A549 (cell line): ENCODE results near the gene GGT5. TPM values are rescaled to one million over a fixed set of nuclear protein-coding genes. Genes with fewer than 3 reads are reported as not detected.

Experiments
- ATAC-seq, 2 experiments: fragments of 200-7000 bp in 1 of 2; fragments of >200 bp in 1 of 2; cut with Nextera tagmentation in 1 of 2; cut with Tn5 transposase in 1 of 2; 3 replicates each; pipeline versions ENCODE4 v1.8.0 to v1.9.1; 2018 to 2020; ENCODE audit warnings: mild to moderate bottlenecking in 1 of 2, moderate library complexity in 1 of 2
- CTCF ChIA-PET: fragments of 300-600 bp; sonication (Branson Sonifier 250); formaldehyde crosslinking; extraction: SDS; loops from one replicate; lab custom pipeline; 2021; ENCODE audit warnings: antibody characterized with exemption, inconsistent platforms; lab: Yijun Ruan, JAX
- POLR2A ChIA-PET: fragments of 350-600 bp; formaldehyde crosslinking; extraction: SDS; loops from one replicate; lab custom pipeline; 2021; ENCODE audit warnings: antibody characterized with exemption, inconsistent platforms; lab: Yijun Ruan, JAX
- DNase-seq, 2 experiments: peaks; one replicate each; pipeline versions ENCODE4 v3.0.0 to v3.0.0-alpha.2; 2011 to 2016; ENCODE audit warnings: low read depth in 1 of 2, low spot score in 1 of 2
- FAIRE-seq: peaks from 2 replicates; lab custom pipeline; 2011; peaks lifted over from hg19 to GRCh38; lab: Jason Lieb, UNC
- H3K27ac ChIP-seq, 2 experiments: fragments of >200 bp; sonication (Bioruptor Twin); formaldehyde crosslinking; 3 replicates each; pipeline ENCODE4 v1.5.1; 2016 to 2017
- H3K4me1 ChIP-seq: fragments of >200 bp; sonication (Bioruptor Twin); formaldehyde crosslinking; 3 replicates; pipeline ENCODE4 v1.6.1; 2016
- H3K4me2 ChIP-seq: fragments of >200 bp; sonication (Bioruptor Twin); formaldehyde crosslinking; 3 replicates; pipeline ENCODE4 v1.6.1; 2016
- H3K4me3 ChIP-seq: fragments of >200 bp; sonication (Bioruptor Twin); formaldehyde crosslinking; 3 replicates; pipeline ENCODE4 v1.5.1; 2016
- H3K9me3 ChIP-seq: fragments of >200 bp; sonication (Bioruptor Twin); formaldehyde crosslinking; 3 replicates; pipeline ENCODE4 v1.6.1; 2016
- BHLHE40 ChIP-seq: IDR thresholded peaks from 2 replicates; pipeline ENCODE4 v1.6.1; 2012; ENCODE audit warnings: low read depth, low read length, inconsistent platforms
- CBX2 ChIP-seq: fragments of 200-600 bp; sonication (generic); IDR thresholded peaks from 2 replicates; pipeline ENCODE4 v1.6.1; 2016; ENCODE audit warnings: low read depth, mild to moderate bottlenecking, borderline replicate concordance
- CBX8 ChIP-seq: fragments of 200-600 bp; sonication (generic); IDR thresholded peaks from 2 replicates; pipeline ENCODE4 v1.6.1; 2016
- ESRRA ChIP-seq: fragments of 150-350 bp; IDR thresholded peaks from 2 replicates; pipeline ENCODE4 v1.6.1; 2014; ENCODE audit warnings: mild to moderate bottlenecking, low read length, borderline replicate concordance
- FOXS1 ChIP-seq: fragments of 250-450 bp; sonication (Bioruptor Pico); IDR thresholded peaks from 2 replicates; pipeline ENCODE4 v1.5.0; 2020; ENCODE audit warnings: mild to moderate bottlenecking, moderate library complexity
- HOXB13 ChIP-seq: fragments of 250-450 bp; sonication (Bioruptor Pico); IDR thresholded peaks from 2 replicates; pipeline ENCODE4 v1.5.0; 2020; ENCODE audit warnings: low read depth, mild to moderate bottlenecking, moderate library complexity
- JUN ChIP-seq, 2 experiments: fragments of >200 bp; sonication (Bioruptor Twin); formaldehyde crosslinking; IDR thresholded peaks; 2 replicates in 1 of 2; 3 replicates in 1 of 2; pipeline ENCODE4 v1.6.1; 2016 to 2017
- JUNB ChIP-seq: fragments of >200 bp; sonication (Bioruptor Twin); formaldehyde crosslinking; IDR thresholded peaks from 2 replicates; pipeline ENCODE4 v1.6.1; 2016
- MAZ ChIP-seq: fragments of 150-350 bp; IDR thresholded peaks from 2 replicates; pipeline ENCODE4 v1.6.1; 2014; ENCODE audit warnings: antibody characterized with exemption, low read depth, low read length, borderline replicate concordance
- MYC ChIP-seq: IDR thresholded peaks from 2 replicates; pipeline ENCODE4 v1.6.1; 2012; ENCODE audit warnings: mild to moderate bottlenecking, inconsistent platforms, low read length, improper control_type of control experiment, borderline replicate concordance
- NFE2L2 ChIP-seq: fragments of 150-350 bp; conservative IDR thresholded peaks from 2 replicates; pipeline ENCODE4 v1.6.1; 2014; ENCODE audit warnings: low read length
- RARB ChIP-seq: fragments of 250-450 bp; sonication (Bioruptor Pico); IDR thresholded peaks from 2 replicates; pipeline ENCODE4 v1.8.0; 2021; ENCODE audit warnings: mild to moderate bottlenecking, moderate library complexity
- RCOR1 ChIP-seq: fragments of 150-350 bp; IDR thresholded peaks from 2 replicates; pipeline ENCODE4 v1.6.1; 2014; ENCODE audit warnings: antibody characterized with exemption, low read length, low read depth
- TFCP2L1 ChIP-seq: fragments of 250-450 bp; sonication (Bioruptor Pico); IDR thresholded peaks from 2 replicates; pipeline ENCODE4 v1.5.0; 2021; ENCODE audit warnings: mild to moderate bottlenecking
- ZC3H11A ChIP-seq: fragments of 450-650 bp; IDR thresholded peaks from 2 replicates; pipeline ENCODE4 v1.6.1; 2014; ENCODE audit warnings: antibody characterized with exemption, mild to moderate bottlenecking
- ZNF302 ChIP-seq: fragments of 250-450 bp; sonication (Bioruptor Pico); IDR thresholded peaks from 2 replicates; pipeline ENCODE4 v1.9.0; 2021; ENCODE audit warnings: inconsistent platforms, mild to moderate bottlenecking, moderate library complexity
- WGBS: methylation state at CpG from one replicate; pipeline ENCODE4 v1.1.6; 2017; ENCODE audit errors: missing lambda C conversion rate; 5-methylcytosine and 5-hydroxymethylcytosine counted together
- polyA plus RNA-seq, 4 experiments: library from polyadenylated mRNA; depleted of rRNA in 3 of 4; stranded (reverse); fragments of >200 nt; fragmentation: RNase III in 1 of 4; extraction: RNeasy Plus Mini Kit Qiagen cat#74134 plus additional on column Dnase treatment in 1 of 4; gene quantifications; 2 replicates in 3 of 4; 3 replicates in 1 of 4; pipeline ENCODE4 v1.2.3, GENCODE V29; 2011 to 2017
- TF ChIP-seq, protein P1 (sequence below): IDR thresholded peaks from 2 replicates; pipeline ENCODE4 v1.6.1; 2012
- TF ChIP-seq, protein P2 (sequence below): fragments of 250-450 bp; sonication (Bioruptor Pico); IDR thresholded peaks from 2 replicates; pipeline ENCODE4 v1.5.0; 2020; ENCODE audit warnings: low read depth, mild to moderate bottlenecking, moderate library complexity
- TF ChIP-seq, protein P3 (sequence below): fragments of >200 bp; sonication (Bioruptor Twin); formaldehyde crosslinking; IDR thresholded peaks from 2 replicates; pipeline ENCODE4 v1.6.1; 2016
- TF ChIP-seq, protein P4 (sequence below): fragments of 450-650 bp; IDR thresholded peaks from 2 replicates; pipeline ENCODE4 v1.6.1; 2014; ENCODE audit warnings: antibody characterized with exemption

Gene GGT5
- polyA plus RNA-seq, 2 of the 4 experiments (the other 2 are of a cell fraction) = 2.5 to 3.1 TPM

DNA sequence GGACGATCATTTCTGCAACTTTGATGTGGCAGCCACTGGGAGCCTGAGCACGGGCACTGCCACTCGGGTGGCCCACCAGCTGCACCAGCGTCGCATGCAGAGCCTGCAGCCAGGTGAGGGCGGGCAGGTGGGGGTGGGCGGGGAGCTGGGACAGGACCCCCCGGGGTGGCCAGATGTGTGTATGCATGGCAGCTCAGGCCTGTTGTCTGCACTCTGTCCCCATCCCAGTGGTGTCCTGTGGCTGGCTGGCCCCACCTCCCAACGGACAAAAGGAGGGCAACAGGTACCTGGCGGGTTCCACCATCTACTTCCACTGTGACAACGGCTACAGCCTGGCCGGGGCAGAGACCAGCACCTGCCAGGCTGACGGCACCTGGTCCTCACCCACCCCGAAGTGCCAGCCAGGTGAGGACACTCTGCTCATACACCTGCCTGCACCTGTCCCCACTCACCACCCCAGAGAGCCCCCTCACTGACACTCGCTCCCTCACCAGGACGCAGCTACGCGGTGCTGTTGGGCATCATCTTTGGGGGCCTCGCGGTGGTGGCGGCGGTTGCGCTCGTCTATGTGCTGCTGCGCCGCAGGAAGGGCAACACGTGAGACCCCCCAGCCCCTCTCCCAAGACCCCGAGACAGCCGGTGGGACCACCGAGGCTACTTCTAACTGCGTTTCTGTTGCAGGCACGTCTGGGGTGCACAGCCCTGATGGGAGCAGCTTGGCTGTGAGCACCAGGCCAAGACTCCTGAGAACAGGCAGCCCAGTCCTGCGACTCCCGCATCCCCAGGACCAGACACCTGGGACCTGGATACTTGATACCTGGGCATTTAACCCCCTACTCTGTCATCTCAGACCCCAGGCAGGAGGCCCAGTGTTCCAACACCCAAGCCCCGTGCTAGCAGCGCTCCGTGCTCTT is 56.9 kb downstream of the GGT5 start (continued):
- TF ChIP-seq NFE2L2 (no peak), JUN (IDR thresholded peaks at IDR 0.05) (no peak)
- TF ChIP-seq, protein P1, sequence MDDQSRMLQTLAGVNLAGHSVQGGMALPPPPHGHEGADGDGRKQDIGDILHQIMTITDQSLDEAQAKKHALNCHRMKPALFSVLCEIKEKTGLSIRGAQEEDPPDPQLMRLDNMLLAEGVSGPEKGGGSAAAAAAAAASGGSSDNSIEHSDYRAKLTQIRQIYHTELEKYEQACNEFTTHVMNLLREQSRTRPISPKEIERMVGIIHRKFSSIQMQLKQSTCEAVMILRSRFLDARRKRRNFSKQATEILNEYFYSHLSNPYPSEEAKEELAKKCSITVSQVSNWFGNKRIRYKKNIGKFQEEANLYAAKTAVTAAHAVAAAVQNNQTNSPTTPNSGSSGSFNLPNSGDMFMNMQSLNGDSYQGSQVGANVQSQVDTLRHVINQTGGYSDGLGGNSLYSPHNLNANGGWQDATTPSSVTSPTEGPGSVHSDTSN = no peak

DNA sequence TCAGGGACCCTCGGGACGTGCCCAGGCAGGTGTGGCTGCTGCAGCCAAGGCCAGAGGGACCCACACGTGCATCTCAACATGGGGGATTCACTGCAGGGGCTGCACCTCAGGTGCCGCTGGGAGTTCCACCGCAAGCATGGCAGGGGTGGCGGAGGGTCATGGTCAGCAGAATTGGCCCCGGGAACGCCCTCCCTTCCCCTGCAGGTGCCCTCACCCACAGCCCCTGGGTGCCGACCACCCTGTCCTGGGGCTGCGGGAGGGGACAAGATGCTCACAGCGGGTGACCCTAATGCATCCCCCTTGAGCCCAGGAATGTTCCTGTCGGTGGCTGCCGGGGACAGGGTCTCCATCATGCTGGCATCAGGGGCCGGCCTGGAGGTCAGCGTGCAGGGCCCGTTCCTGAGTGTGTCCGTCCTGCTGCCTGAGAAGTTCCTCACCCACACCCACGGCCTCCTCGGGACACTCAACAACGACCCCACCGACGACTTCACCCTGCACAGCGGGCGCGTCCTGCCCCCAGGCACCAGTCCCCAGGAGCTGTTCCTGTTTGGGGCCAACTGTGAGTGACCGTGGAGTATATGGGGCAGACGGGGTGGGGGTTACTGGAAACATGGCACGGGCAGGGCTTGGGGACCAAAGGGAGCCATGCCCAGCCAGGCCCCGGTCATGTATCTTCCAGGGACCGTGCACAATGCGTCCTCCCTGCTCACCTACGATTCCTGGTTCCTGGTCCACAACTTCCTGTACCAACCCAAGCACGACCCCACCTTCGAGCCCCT is 57.8 kb downstream of the GGT5 start:
- Histone ChIP-seq H3K4me2 (no peak overlapping the region), H3K9me3 (no peaks in the 10 kb centered on the region), H3K27ac (peak overlapping the region in 1 of 2 experiments; percentile 96; a peak in 3 of 6 replicates), H3K4me3 (no peak overlapping the region), H3K4me1 (peaks cover 30% of the 10 kb centered on the region)
- no peak for DNase-seq
- ChIA-PET CTCF (interaction anchor here (0.6 to 6.3 kb wide), 3 partner anchors 12 to 168 kb away, joined by 3 to 61 read pairs (median 3); no protein-coding TSS in a partner anchor), POLR2A (no interaction called here)
- no peak for TF ChIP-seq CBX2
- no peak for TF ChIP-seq CBX8
- TF ChIP-seq RCOR1 = no peak
- TF ChIP-seq, protein P1 = no peak
- TF ChIP-seq, protein P2, sequence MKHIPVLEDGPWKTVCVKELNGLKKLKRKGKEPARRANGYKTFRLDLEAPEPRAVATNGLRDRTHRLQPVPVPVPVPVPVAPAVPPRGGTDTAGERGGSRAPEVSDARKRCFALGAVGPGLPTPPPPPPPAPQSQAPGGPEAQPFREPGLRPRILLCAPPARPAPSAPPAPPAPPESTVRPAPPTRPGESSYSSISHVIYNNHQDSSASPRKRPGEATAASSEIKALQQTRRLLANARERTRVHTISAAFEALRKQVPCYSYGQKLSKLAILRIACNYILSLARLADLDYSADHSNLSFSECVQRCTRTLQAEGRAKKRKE (CRISPR knock-in tag) = no peak
- TF ChIP-seq HOXB13 (CRISPR knock-in tag) = no peak
- TF ChIP-seq TFCP2L1 (CRISPR knock-in tag) = no peak
- TF ChIP-seq ZNF302 (CRISPR knock-in tag) = no peak
- no peak for TF ChIP-seq MYC
- no peak for TF ChIP-seq RARB
- no peak for TF ChIP-seq JUNB
- TF ChIP-seq, protein P3, sequence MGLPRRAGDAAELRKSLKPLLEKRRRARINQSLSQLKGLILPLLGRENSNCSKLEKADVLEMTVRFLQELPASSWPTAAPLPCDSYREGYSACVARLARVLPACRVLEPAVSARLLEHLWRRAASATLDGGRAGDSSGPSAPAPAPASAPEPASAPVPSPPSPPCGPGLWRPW = no peak
- TF ChIP-seq BHLHE40 = no peak
- TF ChIP-seq MAZ = no peak
- FAIRE-seq = no peak
- ATAC-seq = no peak
- WGBS = 89% methylated on average over 21 of the region's 34 CpGs

DNA sequence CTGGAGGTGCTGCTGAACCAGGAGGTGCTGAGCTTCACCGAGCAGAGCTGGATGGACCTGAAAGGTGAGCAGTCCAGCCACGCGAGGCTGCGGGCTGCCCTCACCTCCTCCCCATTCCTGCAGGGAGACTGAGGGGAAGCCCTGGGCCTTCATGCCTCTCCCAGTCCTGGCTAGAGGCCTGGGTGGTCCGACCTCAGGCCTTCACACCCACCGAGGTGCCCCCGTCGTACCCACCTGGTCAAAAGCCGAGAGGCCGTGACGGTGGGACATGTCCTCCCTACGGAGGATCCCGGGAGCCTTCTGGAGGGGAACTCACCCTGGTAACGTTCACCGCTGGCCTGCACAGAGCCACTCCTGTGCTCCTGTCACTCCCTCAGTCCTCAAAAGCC is 58.5 kb downstream of the GGT5 start:
- Histone ChIP-seq H3K4me2 (no peak overlapping the region), H3K4me3 (no peak overlapping the region), H3K27ac (peak overlapping the region in 1 of 2 experiments; percentile 96; a peak in 3 of 6 replicates), H3K9me3 (no peaks in the 10 kb centered on the region), H3K4me1 (peaks cover 37% of the 10 kb centered on the region)
- ChIA-PET POLR2A (no interaction called here), CTCF (interaction anchor here (0.6 to 1.0 kb wide), 2 partner anchors 11 to 167 kb away, joined by 3 read pairs; no protein-coding TSS in a partner anchor)
- no peak for FAIRE-seq
- WGBS = 80% methylated on average over 9 of the region's 15 CpGs
- TF ChIP-seq HOXB13 (CRISPR knock-in tag) = no peak
- TF ChIP-seq, protein P4, sequence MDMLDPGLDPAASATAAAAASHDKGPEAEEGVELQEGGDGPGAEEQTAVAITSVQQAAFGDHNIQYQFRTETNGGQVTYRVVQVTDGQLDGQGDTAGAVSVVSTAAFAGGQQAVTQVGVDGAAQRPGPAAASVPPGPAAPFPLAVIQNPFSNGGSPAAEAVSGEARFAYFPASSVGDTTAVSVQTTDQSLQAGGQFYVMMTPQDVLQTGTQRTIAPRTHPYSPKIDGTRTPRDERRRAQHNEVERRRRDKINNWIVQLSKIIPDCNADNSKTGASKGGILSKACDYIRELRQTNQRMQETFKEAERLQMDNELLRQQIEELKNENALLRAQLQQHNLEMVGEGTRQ = no peak
- no peak for TF ChIP-seq ZC3H11A
- TF ChIP-seq FOXS1 = no peak
- TF ChIP-seq ESRRA = no peak
- no peak for ATAC-seq
- no peak for DNase-seq
